CD4-positive, alpha-beta T cell (primary cell): ENCODE measurements around the gene CPTP. TPM values are rescaled to one million over a fixed set of nuclear protein-coding genes. Genes with fewer than 3 reads are reported as not detected.

Experiments
- ATAC-seq: fragments of 200-7000 bp; cut with Tn5 transposase; one replicate; pipeline ENCODE4 v1.10.0; 2022; ENCODE audit warnings: mild to moderate bottlenecking; ENCODE audit not compliant: poor library complexity
- CTCF ChIA-PET: fragments of 350-600 bp; sonication (Branson Sonifier 250); formaldehyde crosslinking; loops from one replicate; lab custom pipeline; 2021; ENCODE audit warnings: antibody characterized with exemption, inconsistent platforms; lab: Charles Lee
- POLR2A ChIA-PET: fragments of 350-600 bp; sonication (Branson Sonifier 250); formaldehyde crosslinking; loops from one replicate; lab custom pipeline; 2021; ENCODE audit warnings: antibody characterized with exemption, inconsistent platforms; lab: Charles Lee
- DNase-seq, 14 experiments: peaks; one replicate each; pipeline ENCODE4 v3.0.0-alpha.2; 2013 to 2020; ENCODE audit warnings: mixed read lengths in 2 of 14
- H3K27ac ChIP-seq, 2 donors: one replicate each; pipeline versions ENCODE4 v1.5.1 to v1.7.0; 2013; ENCODE audit warnings: low read length in 2 of 2, low read depth in 1 of 2, mild to moderate bottlenecking in 1 of 2
- H3K27me3 ChIP-seq, 2 experiments: 1 replicate in 1 of 2; 2 replicates in 1 of 2; pipeline versions ENCODE4 v1.6.1 to v1.7.0; 2013; ENCODE audit warnings: low read length in 2 of 2, control low read depth in 1 of 2, mild to moderate bottlenecking in 1 of 2, moderate library complexity in 1 of 2; ENCODE audit not compliant: insufficient read depth in 2 of 2, control insufficient read depth in 1 of 2
- H3K36me3 ChIP-seq: one replicate; pipeline ENCODE4 v1.6.1; 2013; ENCODE audit warnings: low read length, control low read depth; ENCODE audit not compliant: insufficient read depth
- H3K4me1 ChIP-seq: one replicate; pipeline ENCODE4 v1.6.1; 2013; ENCODE audit warnings: low read length, control low read depth; ENCODE audit not compliant: insufficient read depth
- H3K4me3 ChIP-seq: one replicate; pipeline ENCODE4 v1.5.1; 2013; ENCODE audit warnings: mild to moderate bottlenecking, low read length, moderate library complexity
- H3K9me3 ChIP-seq, 2 experiments: 1 replicate in 1 of 2; 2 replicates in 1 of 2; pipeline versions ENCODE4 v1.6.1 to v1.7.0; 2013; ENCODE audit warnings: low read length in 2 of 2, mild to moderate bottlenecking in 2 of 2, control low read depth in 1 of 2, moderate library complexity in 1 of 2; ENCODE audit not compliant: control insufficient read depth in 1 of 2, insufficient read depth in 1 of 2
- H3K27ac Mint-ChIP-seq: one replicate; pipeline ENCODE4 v1.8.0; 2020; ENCODE audit warnings: mixed read lengths
- H3K27me3 Mint-ChIP-seq: one replicate; pipeline ENCODE4 v1.8.0; 2021; ENCODE audit warnings: mixed read lengths
- H3K36me3 Mint-ChIP-seq: one replicate; pipeline ENCODE4 v1.8.0; 2021; ENCODE audit warnings: low read depth, mixed read lengths
- H3K4me1 Mint-ChIP-seq: one replicate; pipeline ENCODE4 v1.8.0; 2021; ENCODE audit warnings: low read depth, mixed read lengths
- H3K4me3 Mint-ChIP-seq: one replicate; pipeline ENCODE4 v1.8.0; 2020; ENCODE audit warnings: mild to moderate bottlenecking, mixed read lengths
- H3K9me3 Mint-ChIP-seq: one replicate; pipeline ENCODE4 v1.8.0; 2020; ENCODE audit warnings: mixed read lengths
- intact Hi-C, 2 experiments: fragments of 100-400 bp; cut with DNase I in 1 of 2; cut with micrococcal nuclease in 1 of 2; formaldehyde crosslinking; loops; one replicate each; pipeline versions ENCODE4 v1.15.1 to v1.9.0; 2023 to 2025; cut with DNase I, micrococcal nuclease
- polyA plus RNA-seq, 2 donors: library from polyadenylated mRNA; unstranded; fragments of 120-200 nt; gene quantifications; one replicate each; pipeline ENCODE4 v1.2.1, GENCODE V29; 2013
- total RNA-seq, 174 experiments: library from RNA in 2 of 174; stranded (reverse) in 2 of 174; gene quantifications; one replicate each; pipeline ENCODE4 v1.2.3 and lab custom pipeline; 2021 to 2026
- TF ChIP-seq, protein P1 (sequence below): fragments of 200-600 bp; IDR thresholded peaks from one replicate; pipeline ENCODE4 v1.8.0; 2022; ENCODE audit warnings: antibody characterized with exemption, mild to moderate bottlenecking

The CPTP gene
- total RNA-seq = 10 to 100 TPM; 11.6 to 12.9 TPM
- 20.2 TPM for polyA plus RNA-seq (2013, experiment 1 of 2)
- 20.7 TPM for polyA plus RNA-seq (2013, experiment 2 of 2)
- 5.5 to 50.4 (median 22.3) reads per million in 172 experiments for total RNA-seq (lab: John Stamatoyannopoulos, UW)

- intact Hi-C loops = loop anchor here (1.0 to 2.0 kb wide), 4 partner anchors 16 to 51 kb away; partner anchors contain the start of genes DVL1 (in 1 of the 2), PUSL1 (in 1 of the 2) and UBE2J2 (in 1 of the 2)
- Mint-ChIP-seq H3K9me3 (no peaks in the 10 kb centered on the region), H3K27ac (peak within 1 kb of the TSS; percentile 81), H3K4me1 (peaks cover 28% of the 10 kb centered on the region), H3K27me3 (no peaks in the 10 kb centered on the region), H3K36me3 (peaks cover 14% of the 10 kb centered on the region), H3K4me3 (peak within 1 kb of the TSS; percentile 93)
- DNase-seq (peak; percentile 93 to 98 (median 96)), ATAC-seq (peak; percentile 84)
- H3K36me3 ChIP-seq = peaks cover 34% of the 10 kb centered on the region
- peak within 1 kb of the TSS; percentile 69 for H3K4me3 ChIP-seq
- peaks cover 56% of the 10 kb centered on the region for H3K4me1 ChIP-seq
- ChIA-PET POLR2A (interaction anchor here (0.9 kb wide), 1 partner anchor 15 kb away, joined by 4 read pairs; no protein-coding TSS in a partner anchor), CTCF (no interaction called here)
- H3K27me3 ChIP-seq = no peaks in the 10 kb centered on the region
- TF ChIP-seq, protein P1, sequence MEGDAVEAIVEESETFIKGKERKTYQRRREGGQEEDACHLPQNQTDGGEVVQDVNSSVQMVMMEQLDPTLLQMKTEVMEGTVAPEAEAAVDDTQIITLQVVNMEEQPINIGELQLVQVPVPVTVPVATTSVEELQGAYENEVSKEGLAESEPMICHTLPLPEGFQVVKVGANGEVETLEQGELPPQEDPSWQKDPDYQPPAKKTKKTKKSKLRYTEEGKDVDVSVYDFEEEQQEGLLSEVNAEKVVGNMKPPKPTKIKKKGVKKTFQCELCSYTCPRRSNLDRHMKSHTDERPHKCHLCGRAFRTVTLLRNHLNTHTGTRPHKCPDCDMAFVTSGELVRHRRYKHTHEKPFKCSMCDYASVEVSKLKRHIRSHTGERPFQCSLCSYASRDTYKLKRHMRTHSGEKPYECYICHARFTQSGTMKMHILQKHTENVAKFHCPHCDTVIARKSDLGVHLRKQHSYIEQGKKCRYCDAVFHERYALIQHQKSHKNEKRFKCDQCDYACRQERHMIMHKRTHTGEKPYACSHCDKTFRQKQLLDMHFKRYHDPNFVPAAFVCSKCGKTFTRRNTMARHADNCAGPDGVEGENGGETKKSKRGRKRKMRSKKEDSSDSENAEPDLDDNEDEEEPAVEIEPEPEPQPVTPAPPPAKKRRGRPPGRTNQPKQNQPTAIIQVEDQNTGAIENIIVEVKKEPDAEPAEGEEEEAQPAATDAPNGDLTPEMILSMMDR = no peak
- peaks cover 0 to 4% of the 10 kb centered on the region in 2 experiments for H3K9me3 ChIP-seq
- H3K27ac ChIP-seq = peak within 1 kb of the TSS; percentile 61 to 70
Observed at GRCh38 chr1:1324524-1325287, at the start of gene CPTP, which contains the start of gene INTS11. TSS of gene CPTP (plus strand) at chr1:1324802. CDS start at chr1:1326911, 2,109 bp downstream. TSS of gene INTS11 (minus strand) at chr1:1324660. CDS start at chr1:1324608, 52 bp downstream.

- peak in 1 of 14 experiments; percentile 42 for DNase-seq
- intact Hi-C loops = loop anchor here in 1 of 2 experiments (1.0 to 5.0 kb wide), 5 partner anchors 33 to 158 kb away; partner anchors contain the start of genes AURKAIP1, CCNL2, DVL1 and PUSL1
- TF ChIP-seq, protein P1 = no peak
Observed at GRCh38 chr1:1274931-1275431, 49.6 kb upstream of the CPTP start.

GRCh38 chr1:1275836-1276235, 48.8 kb upstream of the CPTP start:
- H3K4me3 Mint-ChIP-seq = peak overlapping the region; percentile 78
- no peak overlapping the region for H3K27ac Mint-ChIP-seq

More at GRCh38 chr1:1274931-1275431, 49.6 kb upstream of the CPTP start:
- no peaks in the 10 kb centered on the region for H3K9me3 Mint-ChIP-seq
- H3K4me3 Mint-ChIP-seq = peak overlapping the region; percentile 73
- peaks cover 40% of the 10 kb centered on the region for H3K4me1 ChIP-seq
- peaks cover 17% of the 10 kb centered on the region for H3K36me3 Mint-ChIP-seq
- peaks cover 9% of the 10 kb centered on the region for H3K36me3 ChIP-seq
- no peak overlapping the region for H3K4me3 ChIP-seq
- H3K27me3 ChIP-seq = no peaks in the 10 kb centered on the region
- no peak for ATAC-seq
- no peak overlapping the region for H3K27ac Mint-ChIP-seq
- H3K9me3 ChIP-seq = no peaks in the 10 kb centered on the region
- no peak overlapping the region for H3K27ac ChIP-seq
- ChIA-PET POLR2A (interaction anchor here (2.1 kb wide), 1 partner anchor 100 kb away, joined by 8 read pairs; the partner anchor contains the start of gene AURKAIP1), CTCF (interaction anchor here (1.3 kb wide), 1 partner anchor 15 kb away, joined by 3 read pairs; no protein-coding TSS in a partner anchor)
- no peaks in the 10 kb centered on the region for H3K27me3 Mint-ChIP-seq
- peaks cover 30% of the 10 kb centered on the region for H3K4me1 Mint-ChIP-seq

More at GRCh38 chr1:1275836-1276235, 48.8 kb upstream of the CPTP start:
- ATAC-seq (no peak), DNase-seq (no peak)
- ChIA-PET CTCF (no interaction called here), POLR2A (no interaction called here)
- TF ChIP-seq, protein P1 = no peak
- Histone ChIP-seq H3K4me3 (no peak overlapping the region), H3K27me3 (no peaks in the 10 kb centered on the region), H3K27ac (no peak overlapping the region), H3K9me3 (no peaks in the 10 kb centered on the region), H3K4me1 (peaks cover 31% of the 10 kb centered on the region), H3K36me3 (peaks cover 7% of the 10 kb centered on the region)
- H3K9me3 Mint-ChIP-seq = no peaks in the 10 kb centered on the region
- H3K36me3 Mint-ChIP-seq = peaks cover 10% of the 10 kb centered on the region
- intact Hi-C loops = loop anchor here in 1 of 2 experiments (1.0 to 2.0 kb wide), 3 partner anchors 73 to 159 kb away; partner anchors contain the start of genes AURKAIP1 and DVL1
- H3K27me3 Mint-ChIP-seq = no peaks in the 10 kb centered on the region
- H3K4me1 Mint-ChIP-seq = peaks cover 22% of the 10 kb centered on the region
